Peyer's patch (tissue), 4 donors: ENCODE results near the gene LSP1. TPM values are rescaled to one million over a fixed set of nuclear protein-coding genes. Genes with fewer than 3 reads are reported as not detected.
A peak's percentile ranks its signal among the peaks of the same experiment; 100 is the strongest.

Experiments used
- DNase-seq, 3 donors: peaks; one replicate each; pipeline ENCODE4 v3.0.0-alpha.2; 2017 to 2019
- H3K27ac ChIP-seq, 4 donors: fragments of 200-600 bp; sonication (generic); one replicate each; pipeline ENCODE4 v1.5.1; 2016 to 2019
- H3K27me3 ChIP-seq, 2 donors: fragments of 200-600 bp; sonication (generic); one replicate each; pipeline ENCODE4 v1.5.1; 2019
- H3K36me3 ChIP-seq, 3 donors: fragments of 200-600 bp; sonication (generic); one replicate each; pipeline ENCODE4 v1.5.1; 2016 to 2019
- H3K4me1 ChIP-seq, 4 donors: fragments of 200-600 bp; sonication (generic); one replicate each; pipeline ENCODE4 v1.5.1; 2016 to 2019
- H3K4me3 ChIP-seq, 4 donors: fragments of 200-600 bp; sonication (generic); 1 replicate in 3 of 4; 2 replicates in 1 of 4; pipeline ENCODE4 v1.5.1; 2016 to 2019; ENCODE audit warnings: mild to moderate bottlenecking in 1 of 4
- H3K9me3 ChIP-seq, 4 donors: fragments of 200-600 bp; sonication (generic); one replicate each; pipeline ENCODE4 v1.5.1; 2016 to 2019; ENCODE audit warnings: mild to moderate bottlenecking in 1 of 4
- CTCF ChIP-seq, 6 experiments: fragments of 450-650 bp in 4 of 6; fragments of 200-600 bp in 2 of 6; sonication (generic) in 1 of 6; IDR thresholded peaks; one replicate each; pipeline ENCODE4 v1.5.1; 2017 to 2019; ENCODE audit warnings: antibody characterized with exemption in 6 of 6, mild to moderate bottlenecking in 3 of 6, moderate library complexity in 1 of 6
- POLR2A ChIP-seq, 2 donors: fragments of 450-650 bp; IDR thresholded peaks; one replicate each; pipeline ENCODE4 v1.5.1; 2017; ENCODE audit warnings: antibody characterized with exemption in 2 of 2, mild to moderate bottlenecking in 2 of 2, moderate library complexity in 2 of 2
- total RNA-seq, 4 donors: library from RNA; depleted of rRNA; stranded (reverse); fragments of >200 nt; gene quantifications; one replicate each; pipeline ENCODE4 v1.1.0, GENCODE V29; 2016

Gene LSP1
- total RNA-seq, 4 donors from 2014 or later, result 10.6 to 175 (median 15.4) TPM

- H3K36me3 ChIP-seq, result no peaks in the 10 kb centered on the region
- H3K9me3 ChIP-seq, result no peaks in the 10 kb centered on the region
- H3K4me1 ChIP-seq, result peaks cover 0 to 17% (median 0%) of the 10 kb centered on the region in 4 donors
- H3K27ac ChIP-seq, result no peak overlapping the region
- DNase-seq, result peak in 1 of 3 donors; percentile 44
- TF ChIP-seq POLR2A (IDR thresholded peaks at IDR 0.05) (no peak), CTCF (IDR thresholded peaks at IDR 0.05) (no peak)
- H3K4me3 ChIP-seq, result no peak overlapping the region
- no peaks in the 10 kb centered on the region for H3K27me3 ChIP-seq
Observed at GRCh38 chr11:1890856-1891830, 38.3 kb downstream of the LSP1 start.

GRCh38 chr11:1891831-1892115 is 38.9 kb downstream of the LSP1 start, which contains the start of gene PRR33:
PRR33 (minus strand) TSS chr11:1891895; CDS start chr11:1890584, 1,311 bp downstream.
- Histone ChIP-seq H3K4me3 (no peak within 1 kb of the TSS), H3K27ac (no peak within 1 kb of the TSS), H3K4me1 (peaks cover 0 to 17% (median 0%) of the 10 kb centered on the region in 4 donors), H3K9me3 (no peaks in the 10 kb centered on the region), H3K27me3 (no peaks in the 10 kb centered on the region), H3K36me3 (no peaks in the 10 kb centered on the region)
- TF ChIP-seq POLR2A (IDR thresholded peaks at IDR 0.05) (no peak), CTCF (IDR thresholded peaks at IDR 0.05) (no peak)
- DNase-seq, result peak in 1 of 3 donors; percentile 41

GRCh38 chr11:1892116-1892515 is 39.2 kb downstream of the LSP1 start:
- no peak for TF ChIP-seq POLR2A (IDR thresholded peaks at IDR 0.05)
- no peak for TF ChIP-seq CTCF (IDR thresholded peaks at IDR 0.05)
- H3K27me3 ChIP-seq, result no peaks in the 10 kb centered on the region
- no peak overlapping the region for H3K4me3 ChIP-seq
- no peaks in the 10 kb centered on the region for H3K9me3 ChIP-seq
- H3K4me1 ChIP-seq, result peaks cover 0 to 17% (median 0%) of the 10 kb centered on the region in 4 donors
- no peak for DNase-seq
- H3K36me3 ChIP-seq, result no peaks in the 10 kb centered on the region
- H3K27ac ChIP-seq, result no peak overlapping the region

GRCh38 chr11:1892558-1892957 is 39.7 kb downstream of the LSP1 start:
- Histone ChIP-seq H3K27ac (no peak overlapping the region), H3K9me3 (no peaks in the 10 kb centered on the region), H3K27me3 (no peaks in the 10 kb centered on the region), H3K4me1 (peaks cover 0 to 17% (median 0%) of the 10 kb centered on the region in 4 donors), H3K36me3 (no peaks in the 10 kb centered on the region), H3K4me3 (no peak overlapping the region)
- DNase-seq, result peak in 1 of 3 donors; percentile 18
- TF ChIP-seq CTCF (IDR thresholded peaks at IDR 0.05) (no peak), POLR2A (IDR thresholded peaks at IDR 0.05) (no peak)

- Histone ChIP-seq H3K4me1 (peaks cover 0 to 14% (median 0%) of the 10 kb centered on the region in 4 donors), H3K36me3 (no peaks in the 10 kb centered on the region), H3K4me3 (no peak overlapping the region), H3K27ac (no peak overlapping the region), H3K27me3 (no peaks in the 10 kb centered on the region), H3K9me3 (no peaks in the 10 kb centered on the region)
- peak in 1 of 3 donors; percentile 13 for DNase-seq
- TF ChIP-seq POLR2A (IDR thresholded peaks at IDR 0.05) (no peak), CTCF (IDR thresholded peaks at IDR 0.05) (no peak)
Observed at GRCh38 chr11:1893581-1894359, 40.9 kb downstream of the LSP1 start.
